Spleen (tissue), 11 donors: ENCODE measurements around the gene LRMDA. TPM values are rescaled to one million over a fixed set of nuclear protein-coding genes. Genes with fewer than 3 reads are reported as not detected.
"Not testable (repeated sequence)": the region's sequence is repeated elsewhere in the genome, so short reads cannot be mapped to it uniquely, and the experiment has no call there.

Source experiments
- DNase-seq: peaks from one replicate; pipeline ENCODE4 v3.0.0-alpha.2; 2020
- H3K27ac ChIP-seq, 8 donors: fragments of 200-600 bp; sonication (generic) in 7 of 8; 1 replicate in 4 of 8; 2 replicates in 4 of 8; pipeline versions ENCODE4 v1.5.0 to v1.8.0; 2016 to 2021; ENCODE audit warnings: inconsistent platforms in 4 of 8, mild to moderate bottlenecking in 4 of 8, moderate library complexity in 1 of 8
- H3K27me3 ChIP-seq, 7 donors: fragments of 200-600 bp; sonication (generic) in 6 of 7; replicated peaks in 1 of 7; 1 replicate in 4 of 7; 2 replicates in 3 of 7; pipeline versions ENCODE4 v1.5.0 to v1.8.0; 2016 to 2021; ENCODE audit warnings: inconsistent platforms in 3 of 7, mild to moderate bottlenecking in 1 of 7
- H3K36me3 ChIP-seq, 6 donors: fragments of 200-600 bp; sonication (generic) in 5 of 6; 1 replicate in 4 of 6; 2 replicates in 2 of 6; pipeline versions ENCODE4 v1.5.0 to v1.8.0; 2016 to 2021; ENCODE audit warnings: inconsistent platforms in 2 of 6
- H3K4me1 ChIP-seq, 6 donors: fragments of 200-600 bp; sonication (generic) in 5 of 6; 1 replicate in 3 of 6; 2 replicates in 3 of 6; pipeline versions ENCODE4 v1.5.0 to v1.8.0; 2016 to 2021; ENCODE audit warnings: inconsistent platforms in 3 of 6
- H3K4me3 ChIP-seq, 8 donors: fragments of 200-600 bp; sonication (generic) in 7 of 8; 1 replicate in 4 of 8; 2 replicates in 4 of 8; pipeline versions ENCODE4 v1.5.0 to v1.8.0; 2016 to 2021; ENCODE audit warnings: inconsistent platforms in 4 of 8, mild to moderate bottlenecking in 4 of 8, moderate library complexity in 2 of 8
- H3K9me3 ChIP-seq, 8 donors: fragments of 200-600 bp; sonication (generic) in 7 of 8; 1 replicate in 4 of 8; 2 replicates in 4 of 8; pipeline versions ENCODE4 v1.5.0 to v1.8.0; 2016 to 2021; ENCODE audit warnings: inconsistent platforms in 4 of 8
- POLR2A ChIP-seq, 3 donors: fragments of 450-650 bp; IDR thresholded peaks; one replicate each; pipeline ENCODE4 v1.5.1; 2017; ENCODE audit warnings: antibody characterized with exemption in 3 of 3, mild to moderate bottlenecking in 1 of 3
- POLR2AphosphoS5 ChIP-seq, 3 donors: sonication (generic); formaldehyde crosslinking; IDR thresholded peaks; one replicate each; pipeline ENCODE4 v1.5.1; 2017; ENCODE audit warnings: antibody characterized with exemption in 3 of 3
- WGBS, 5 donors: extraction: QIAGEN DNeasy Blood & Tissue Kit in 3 of 5; methylation state at CpG; one replicate each; pipeline versions ENCODE4 v1.1.5 to v1.1.7; 2013 to 2018; 5-methylcytosine and 5-hydroxymethylcytosine counted together
- intact Hi-C: fragments of 100-400 bp; cut with DNase I; formaldehyde crosslinking; loops from one replicate; pipeline ENCODE4 v1.15.0; 2023; ENCODE audit warnings: low total_unique reads
- polyA plus RNA-seq, 3 donors: library from polyadenylated mRNA; stranded (reverse); fragments of 200-250 nt; gene quantifications; one replicate each; pipeline ENCODE4 v1.2.1, GENCODE V29; 2013
- total RNA-seq, 7 donors: library from RNA; depleted of rRNA in 3 of 7; stranded (reverse); fragments of >200 nt in 3 of 7; fragmentation: NEBNext Ultra II Directional in 4 of 7; extraction: Animal tissue kit (Norgen Biotek cat#: 25700) in 4 of 7; gene quantifications; one replicate each; pipeline versions ENCODE4 v1.1.0 to v1.2.1, GENCODE V29; 2016 to 2021
- TF ChIP-seq, protein P1 (sequence below), 11 experiments: fragments of 200-600 bp in 7 of 11; fragments of 450-650 bp in 4 of 11; sonication (generic) in 4 of 11; IDR thresholded peaks in 8 of 11; conservative IDR thresholded peaks in 3 of 11; 1 replicate in 7 of 11; 2 replicates in 4 of 11; pipeline versions ENCODE4 v1.4.0 to v1.8.0; 2016 to 2021; ENCODE audit warnings: antibody characterized with exemption in 11 of 11, inconsistent platforms in 4 of 11, mild to moderate bottlenecking in 1 of 11
- donor health status: healthy with polysubstance abuse.
- donor health status: DM: no; HTN: no; CAD: no; lungs with moderate emphysema.
- donor health status: DM: no; HTN: no; CAD: no.
- donor health status: Bipolar disorder and iron deficiency.
- donor health status: healthy.
- donor health status: DM: no; HTN: no; CAD: no.
- donor health status: DM: yes; HTN: yes; CAD: no.

Gene LRMDA
- total and polyA plus RNA-seq, 10 donors, result 7.3 to 46.6 (median 28.2) TPM

DNA sequence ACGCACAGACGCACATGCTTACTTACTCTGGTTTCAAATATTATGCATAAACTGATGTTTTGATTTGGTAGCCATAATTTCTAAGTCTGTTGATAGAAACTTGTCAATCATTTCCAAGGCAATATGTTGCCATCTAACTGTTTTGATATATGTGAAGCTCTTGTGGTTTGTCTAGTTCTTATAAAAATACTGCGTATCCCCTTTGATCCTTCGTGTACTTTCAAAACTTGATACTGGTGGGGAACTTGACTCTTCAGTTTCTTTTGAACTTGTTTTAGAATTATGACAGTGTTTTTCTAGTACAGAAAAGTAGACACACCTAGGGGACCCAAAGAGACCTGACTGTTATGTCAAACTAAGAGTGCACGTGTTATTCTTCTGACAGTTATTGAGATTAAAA, 708.0 kb downstream of the LRMDA start:
- intact Hi-C loops, result no loop called here
- 83 to 92% (median 88%) methylated on average over 5 of the region's 5 CpGs for WGBS, 5 donors
- no peaks in the 10 kb centered on the region for H3K9me3 ChIP-seq
- H3K4me1 ChIP-seq, result no peaks in the 10 kb centered on the region
- no peaks in the 10 kb centered on the region for H3K27me3 ChIP-seq
- no peak for DNase-seq
- H3K4me3 ChIP-seq, result no peak overlapping the region
- no peak overlapping the region for H3K27ac ChIP-seq
- no peaks in the 10 kb centered on the region for H3K36me3 ChIP-seq
- TF ChIP-seq POLR2AphosphoS5 (IDR thresholded peaks at IDR 0.05) (no peak), POLR2A (IDR thresholded peaks at IDR 0.05) (no peak)
- TF ChIP-seq, protein P1, sequence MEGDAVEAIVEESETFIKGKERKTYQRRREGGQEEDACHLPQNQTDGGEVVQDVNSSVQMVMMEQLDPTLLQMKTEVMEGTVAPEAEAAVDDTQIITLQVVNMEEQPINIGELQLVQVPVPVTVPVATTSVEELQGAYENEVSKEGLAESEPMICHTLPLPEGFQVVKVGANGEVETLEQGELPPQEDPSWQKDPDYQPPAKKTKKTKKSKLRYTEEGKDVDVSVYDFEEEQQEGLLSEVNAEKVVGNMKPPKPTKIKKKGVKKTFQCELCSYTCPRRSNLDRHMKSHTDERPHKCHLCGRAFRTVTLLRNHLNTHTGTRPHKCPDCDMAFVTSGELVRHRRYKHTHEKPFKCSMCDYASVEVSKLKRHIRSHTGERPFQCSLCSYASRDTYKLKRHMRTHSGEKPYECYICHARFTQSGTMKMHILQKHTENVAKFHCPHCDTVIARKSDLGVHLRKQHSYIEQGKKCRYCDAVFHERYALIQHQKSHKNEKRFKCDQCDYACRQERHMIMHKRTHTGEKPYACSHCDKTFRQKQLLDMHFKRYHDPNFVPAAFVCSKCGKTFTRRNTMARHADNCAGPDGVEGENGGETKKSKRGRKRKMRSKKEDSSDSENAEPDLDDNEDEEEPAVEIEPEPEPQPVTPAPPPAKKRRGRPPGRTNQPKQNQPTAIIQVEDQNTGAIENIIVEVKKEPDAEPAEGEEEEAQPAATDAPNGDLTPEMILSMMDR (IDR thresholded peaks at IDR 0.05 in 8 of 11, conservative IDR thresholded peaks at IDR 0.05 in 3 of 11), result no peak

DNA sequence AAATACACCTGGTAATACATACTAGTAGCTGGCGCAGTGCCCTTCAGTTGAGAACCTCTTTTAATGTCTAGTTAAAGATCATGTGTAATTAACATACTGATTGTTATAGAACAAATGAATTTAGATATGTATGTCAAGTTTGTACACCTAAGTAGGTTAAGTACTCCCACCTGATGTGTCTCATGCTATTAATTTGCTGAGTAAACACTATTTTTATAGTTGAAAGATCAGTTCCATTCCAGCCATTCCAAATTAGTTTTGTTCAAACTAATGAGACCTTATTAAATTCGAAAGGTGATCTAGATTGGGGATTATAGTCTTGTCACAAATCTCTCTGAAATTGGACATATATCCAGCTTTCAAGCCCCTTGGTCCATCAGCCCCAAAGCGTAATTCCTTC, 710.0 kb downstream of the LRMDA start:
- DNase-seq, result no peak
- no peak for TF ChIP-seq POLR2A (IDR thresholded peaks at IDR 0.05)
- TF ChIP-seq POLR2AphosphoS5 (IDR thresholded peaks at IDR 0.05), result no peak
- TF ChIP-seq, protein P1 (IDR thresholded peaks at IDR 0.05 in 8 of 11, conservative IDR thresholded peaks at IDR 0.05 in 3 of 11), result no peak
- WGBS, 5 donors, result 83 to 95% (median 92%) methylated on average over 3 of the region's 3 CpGs
- Histone ChIP-seq H3K27ac (no peak overlapping the region), H3K9me3 (no peaks in the 10 kb centered on the region), H3K4me1 (no peaks in the 10 kb centered on the region), H3K4me3 (no peak overlapping the region), H3K36me3 (no peaks in the 10 kb centered on the region), H3K27me3 (no peaks in the 10 kb centered on the region)
- intact Hi-C loops, result no loop called here

DNA sequence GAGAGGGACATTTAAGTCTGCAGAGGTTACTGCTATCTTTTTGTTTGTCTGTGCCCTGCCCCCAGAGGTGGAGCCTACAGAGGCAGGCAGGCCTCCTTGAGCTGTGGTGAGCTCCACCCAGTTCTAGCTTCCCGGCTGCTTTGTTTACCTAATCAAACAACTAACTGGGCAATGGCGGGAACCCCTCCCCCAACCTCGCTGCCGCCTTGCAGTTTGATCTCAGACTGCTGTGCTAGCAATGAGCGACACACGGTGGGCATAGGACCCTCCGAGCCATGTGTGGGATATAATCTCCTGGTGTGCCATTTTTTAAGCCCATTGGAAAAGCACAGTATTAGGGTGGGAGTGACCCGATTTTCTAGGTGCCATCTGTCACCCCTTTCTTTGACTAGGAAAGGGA, 716.8 kb downstream of the LRMDA start:
- WGBS, 5 donors, result 88 to 98% (median 97%) methylated on average over 7 to 8 of the region's 8 CpGs
- H3K9me3 ChIP-seq, result peaks cover 0 to 16% (median 7%) of the 10 kb centered on the region in 8 donors
- H3K27me3 ChIP-seq, H3K4me1 ChIP-seq, H3K36me3 ChIP-seq, H3K4me3 ChIP-seq, H3K27ac ChIP-seq, DNase-seq, intact Hi-C loops: not testable (repeated sequence)

DNA sequence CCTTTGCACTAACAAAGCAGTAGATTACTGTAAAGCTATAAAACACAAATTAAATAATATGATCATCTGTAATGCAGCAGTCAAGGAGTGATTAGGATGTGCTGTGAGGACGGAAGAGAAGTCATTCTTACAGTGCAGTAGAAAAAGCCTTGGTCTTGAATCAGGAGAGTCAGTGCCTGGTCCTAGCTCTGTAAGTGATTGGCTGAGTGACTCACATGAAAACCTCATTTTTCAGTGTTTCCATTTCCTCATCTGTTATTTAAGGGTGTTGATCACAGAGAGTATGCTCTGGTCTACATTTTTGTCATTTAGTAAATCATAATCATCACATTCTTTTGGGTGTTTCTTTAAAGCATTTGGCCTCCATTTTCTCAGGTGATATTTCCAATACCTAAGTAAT, 717.8 kb downstream of the LRMDA start:
- H3K4me1 ChIP-seq, result peaks cover 0 to 8% (median 0%) of the 10 kb centered on the region in 6 donors
- peaks cover 0 to 24% (median 8%) of the 10 kb centered on the region in 8 donors for H3K9me3 ChIP-seq
- no peak for DNase-seq
- TF ChIP-seq POLR2A (IDR thresholded peaks at IDR 0.05), result no peak
- TF ChIP-seq, protein P1 (IDR thresholded peaks at IDR 0.05 in 8 of 11, conservative IDR thresholded peaks at IDR 0.05 in 3 of 11), result no peak
- TF ChIP-seq POLR2AphosphoS5 (IDR thresholded peaks at IDR 0.05), result no peak
- H3K4me3 ChIP-seq, result no peak overlapping the region
- H3K36me3 ChIP-seq, result no peaks in the 10 kb centered on the region
- no peak overlapping the region for H3K27ac ChIP-seq
- intact Hi-C loops, result no loop called here
- 65 to 91% (median 83%) methylated on average over 1 of the region's 1 CpG for WGBS, 5 donors
- H3K27me3 ChIP-seq, result no peaks in the 10 kb centered on the region

DNA sequence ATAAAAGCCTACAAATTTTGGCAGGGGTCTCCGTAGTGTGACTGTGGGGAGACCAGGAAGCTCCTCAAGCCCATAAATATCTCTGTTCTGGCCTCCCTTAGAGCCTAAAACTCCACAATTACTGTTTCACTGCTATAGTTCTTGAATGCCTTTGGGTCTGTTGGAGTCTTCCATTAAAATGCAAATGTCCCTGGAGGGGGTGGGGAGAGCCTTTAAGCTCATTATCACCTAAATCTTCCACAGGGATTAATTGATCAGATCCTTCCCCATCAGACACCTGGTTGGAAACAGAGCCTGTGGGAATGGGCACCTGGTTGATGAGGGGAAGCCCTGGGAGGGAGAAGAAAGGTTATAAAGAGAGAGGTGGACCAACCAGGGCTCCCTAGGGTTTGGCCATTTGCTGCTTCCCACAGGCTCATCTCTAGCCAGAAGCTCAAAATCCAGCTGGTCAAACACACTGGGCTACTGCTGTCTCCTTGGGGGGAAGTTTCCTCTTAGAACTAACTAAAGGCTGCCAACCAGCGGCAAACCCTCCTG, 718.2 kb downstream of the LRMDA start:
- no peaks in the 10 kb centered on the region for H3K27me3 ChIP-seq
- peaks cover 0 to 24% (median 8%) of the 10 kb centered on the region in 8 donors for H3K9me3 ChIP-seq
- no peaks in the 10 kb centered on the region for H3K36me3 ChIP-seq
- H3K4me3 ChIP-seq, result no peak overlapping the region
- intact Hi-C loops, result no loop called here
- no peak for DNase-seq
- H3K4me1 ChIP-seq, result peaks cover 0 to 8% (median 0%) of the 10 kb centered on the region in 6 donors
- peak overlapping the region in 3 of 8 donors; percentile 10 to 46 (median 32) for H3K27ac ChIP-seq
- TF ChIP-seq, protein P1 (IDR thresholded peaks at IDR 0.05 in 8 of 11, conservative IDR thresholded peaks at IDR 0.05 in 3 of 11), result no peak
- TF ChIP-seq POLR2A (IDR thresholded peaks at IDR 0.05), result no peak
- TF ChIP-seq POLR2AphosphoS5 (IDR thresholded peaks at IDR 0.05), result no peak
- 78 to 97% (median 87%) methylated on average over 2 of the region's 2 CpGs for WGBS, 5 donors
